Breast epithelium (tissue), 4 donors: ENCODE results near the gene EIF1AY. TPM values are rescaled to one million over a fixed set of nuclear protein-coding genes. Genes with fewer than 3 reads are reported as not detected.
"Not testable (repeated sequence)": the region's sequence is repeated elsewhere in the genome, so short reads cannot be mapped to it uniquely, and the experiment has no call there.

ENCODE experiments used
- DNase-seq, 2 donors: peaks; one replicate each; pipeline ENCODE4 v3.0.0-alpha.2; 2019; ENCODE audit warnings: low spot score in 2 of 2
- H3K27ac ChIP-seq, 2 donors: fragments of 200-600 bp; sonication (generic) in 1 of 2; one replicate each; pipeline ENCODE4 v1.5.1; 2016 to 2019; ENCODE audit warnings: mild to moderate bottlenecking in 1 of 2
- H3K27me3 ChIP-seq, 2 donors: fragments of 200-600 bp; sonication (generic) in 1 of 2; one replicate each; pipeline versions ENCODE4 v1.5.1 to v1.6.0; 2017 to 2019; ENCODE audit warnings: control low read depth in 1 of 2, mild to moderate bottlenecking in 1 of 2
- H3K36me3 ChIP-seq: fragments of 200-600 bp; one replicate; pipeline ENCODE4 v1.5.1; 2019
- H3K4me1 ChIP-seq, 2 donors: fragments of 200-600 bp; sonication (generic); one replicate each; pipeline ENCODE4 v1.5.1; 2016 to 2019; ENCODE audit warnings: control low read depth in 1 of 2
- H3K4me3 ChIP-seq, 3 donors: fragments of 200-600 bp; sonication (generic); 1 replicate in 2 of 3; 2 replicates in 1 of 3; pipeline ENCODE4 v1.5.1; 2016 to 2019; ENCODE audit warnings: mild to moderate bottlenecking in 3 of 3, moderate library complexity in 2 of 3
- H3K9me3 ChIP-seq, 2 donors: fragments of 200-600 bp; sonication (generic) in 1 of 2; one replicate each; pipeline ENCODE4 v1.5.1; 2016 to 2019; ENCODE audit warnings: control low read depth in 1 of 2
- CTCF ChIP-seq, 3 donors: fragments of 450-650 bp; IDR thresholded peaks; one replicate each; pipeline ENCODE4 v1.5.1; 2016 to 2017; ENCODE audit warnings: antibody characterized with exemption in 3 of 3, mild to moderate bottlenecking in 3 of 3, moderate library complexity in 3 of 3
- POLR2A ChIP-seq: fragments of 450-650 bp; IDR thresholded peaks from one replicate; pipeline ENCODE4 v1.6.1; 2016; ENCODE audit warnings: antibody characterized with exemption, mild to moderate bottlenecking, moderate library complexity
- POLR2AphosphoS5 ChIP-seq, 3 donors: sonication (generic); formaldehyde crosslinking; IDR thresholded peaks; one replicate each; pipeline ENCODE4 v1.6.1; 2017; ENCODE audit warnings: antibody characterized with exemption in 3 of 3
- intact Hi-C: fragments of 100-400 bp; cut with DNase I; formaldehyde crosslinking; loops from one replicate; pipeline ENCODE4 v1.15.1; 2023; ENCODE audit warnings: low total_unique reads
- total RNA-seq, 3 donors: library from RNA; depleted of rRNA; stranded (reverse); fragments of >200 nt; gene quantifications; one replicate each; pipeline ENCODE4 v1.1.0, GENCODE V29; 2016

The EIF1AY gene
- total RNA-seq, 3 donors from 2014 or later, result 20.3 TPM; not detected in 2

- no peak for DNase-seq
- Histone ChIP-seq H3K27me3 (no peaks in the 10 kb centered on the region), H3K4me3 (no peak overlapping the region), H3K4me1 (no peaks in the 10 kb centered on the region), H3K27ac (no peak overlapping the region), H3K36me3 (no peaks in the 10 kb centered on the region), H3K9me3 (no peaks in the 10 kb centered on the region)
- intact Hi-C loops, result no loop called here
- TF ChIP-seq POLR2AphosphoS5 (IDR thresholded peaks at IDR 0.05) (no peak), CTCF (IDR thresholded peaks at IDR 0.05) (no peak), POLR2A (no peak)
Measured at GRCh38 chrY:20546071-20546470, 29.5 kb upstream of the EIF1AY start.

GRCh38 chrY:20549289-20549688 is 26.3 kb upstream of the EIF1AY start:
- Histone ChIP-seq H3K27me3 (no peaks in the 10 kb centered on the region), H3K4me3 (no peak overlapping the region), H3K4me1 (no peaks in the 10 kb centered on the region), H3K27ac (no peak overlapping the region), H3K9me3 (no peaks in the 10 kb centered on the region), H3K36me3 (no peaks in the 10 kb centered on the region)
- no peak for DNase-seq
- no peak for TF ChIP-seq POLR2A
- TF ChIP-seq CTCF (IDR thresholded peaks at IDR 0.05), result no peak
- TF ChIP-seq POLR2AphosphoS5 (IDR thresholded peaks at IDR 0.05), result no peak
- intact Hi-C loops, result no loop called here

GRCh38 chrY:20551840-20552239 is 23.7 kb upstream of the EIF1AY start:
- H3K4me3 ChIP-seq, result no peak overlapping the region
- no peak for DNase-seq
- TF ChIP-seq CTCF (IDR thresholded peaks at IDR 0.05), result no peak
- no peak for TF ChIP-seq POLR2A
- no peak for TF ChIP-seq POLR2AphosphoS5 (IDR thresholded peaks at IDR 0.05)
- H3K27me3 ChIP-seq, result no peaks in the 10 kb centered on the region
- no peak overlapping the region for H3K27ac ChIP-seq
- no peaks in the 10 kb centered on the region for H3K9me3 ChIP-seq
- H3K36me3 ChIP-seq, result no peaks in the 10 kb centered on the region
- intact Hi-C loops, result no loop called here
- no peaks in the 10 kb centered on the region for H3K4me1 ChIP-seq

GRCh38 chrY:20552764-20553323 is 22.7 kb upstream of the EIF1AY start:
- H3K9me3 ChIP-seq, H3K4me3 ChIP-seq, DNase-seq, H3K27ac ChIP-seq, H3K36me3 ChIP-seq, H3K4me1 ChIP-seq, H3K27me3 ChIP-seq, intact Hi-C loops: not testable (repeated sequence)

- no peaks in the 10 kb centered on the region for H3K9me3 ChIP-seq
- TF ChIP-seq CTCF (IDR thresholded peaks at IDR 0.05) (no peak), POLR2A (no peak), POLR2AphosphoS5 (IDR thresholded peaks at IDR 0.05) (no peak)
- no peaks in the 10 kb centered on the region for H3K27me3 ChIP-seq
- H3K27ac ChIP-seq, result no peak overlapping the region
- DNase-seq, result no peak
- no peak overlapping the region for H3K4me3 ChIP-seq
- intact Hi-C loops, result no loop called here
- no peaks in the 10 kb centered on the region for H3K36me3 ChIP-seq
- H3K4me1 ChIP-seq, result no peaks in the 10 kb centered on the region
Measured at GRCh38 chrY:20555820-20556219, 19.8 kb upstream of the EIF1AY start.

GRCh38 chrY:20558677-20559076 is 16.9 kb upstream of the EIF1AY start:
- H3K36me3 ChIP-seq, result no peaks in the 10 kb centered on the region
- no peaks in the 10 kb centered on the region for H3K9me3 ChIP-seq
- DNase-seq, result no peak
- no peak overlapping the region for H3K27ac ChIP-seq
- no peaks in the 10 kb centered on the region for H3K27me3 ChIP-seq
- H3K4me3 ChIP-seq, result no peak overlapping the region
- peak in 1 of 3 donors; percentile 15 for TF ChIP-seq CTCF (IDR thresholded peaks at IDR 0.05)
- no peak for TF ChIP-seq POLR2AphosphoS5 (IDR thresholded peaks at IDR 0.05)
- no peaks in the 10 kb centered on the region for H3K4me1 ChIP-seq
- intact Hi-C loops, result no loop called here
